DOHH2 (cell line): ENCODE measurements around the gene EDC3.
A peak's percentile ranks its signal among the peaks of the same experiment; 100 is the strongest.

Experiments used
- H3F3A ChIP-seq: fragments of 200-600 bp; sonication (generic), shearing (Covaris generic); 2 replicates; pipeline ENCODE4 v1.6.0; 2016; ENCODE audit warnings: antibody characterized with exemption, mild to moderate bottlenecking; ENCODE audit not compliant: control insufficient read depth, insufficient read depth
- H3K27ac ChIP-seq: fragments of 200-600 bp; sonication (generic); 2 replicates; pipeline ENCODE4 v1.5.1; 2014; ENCODE audit warnings: low read depth, mild to moderate bottlenecking, low read length, moderate library complexity
- H3K27me3 ChIP-seq: fragments of 200-600 bp; sonication (generic); 2 replicates; pipeline ENCODE4 v1.6.1; 2014; ENCODE audit warnings: mild to moderate bottlenecking, low read length, mixed read lengths; ENCODE audit not compliant: control insufficient read depth
- H3K36me3 ChIP-seq: fragments of 200-600 bp; sonication (generic); 2 replicates; pipeline ENCODE4 v1.6.1; 2014; ENCODE audit warnings: mild to moderate bottlenecking, low read length, moderate library complexity, mixed read lengths; ENCODE audit not compliant: control insufficient read depth
- H3K4me1 ChIP-seq: fragments of 200-600 bp; sonication (generic); 2 replicates; pipeline ENCODE4 v1.6.1; 2014; ENCODE audit warnings: mild to moderate bottlenecking, low read length, mixed read lengths; ENCODE audit not compliant: control insufficient read depth
- H3K4me2 ChIP-seq: fragments of 200-600 bp; sonication (generic); 2 replicates; pipeline ENCODE4 v1.6.0; 2014; ENCODE audit warnings: mild to moderate bottlenecking, low read length, moderate library complexity
- H3K4me3 ChIP-seq: fragments of 200-600 bp; sonication (generic); 2 replicates; pipeline ENCODE4 v1.5.1; 2014; ENCODE audit warnings: mild to moderate bottlenecking, low read length, mixed read lengths
- H3K79me2 ChIP-seq: fragments of 200-600 bp; sonication (generic); 2 replicates; pipeline ENCODE4 v1.6.1; 2014; ENCODE audit warnings: mild to moderate bottlenecking, low read length, mixed read lengths; ENCODE audit not compliant: control insufficient read depth
- H3K9me2 ChIP-seq: fragments of 200-600 bp; sonication (generic); replicated peaks from 2 replicates; pipeline ENCODE4 v1.6.1; 2014; ENCODE audit warnings: mild to moderate bottlenecking, low read length, mixed read lengths; ENCODE audit not compliant: control insufficient read depth
- H3K9me3 ChIP-seq: fragments of 200-600 bp; sonication (generic); 2 replicates; pipeline ENCODE4 v1.6.1; 2014; ENCODE audit warnings: antibody characterized with exemption, low read length, mixed read lengths; ENCODE audit not compliant: control insufficient read depth, insufficient read depth
- H4K20me1 ChIP-seq: fragments of 200-600 bp; sonication (generic); 2 replicates; pipeline ENCODE4 v1.6.0; 2014; ENCODE audit warnings: low read depth, mild to moderate bottlenecking, antibody characterized with exemption, low read length, moderate library complexity; ENCODE audit not compliant: control insufficient read depth, insufficient read depth
- EZH2phosphoT487 ChIP-seq: fragments of 200-600 bp; sonication (generic); IDR thresholded peaks from 2 replicates; pipeline ENCODE4 v1.6.1; 2017; ENCODE audit warnings: borderline replicate concordance, mild to moderate bottlenecking, antibody characterized with exemption, low read length, moderate library complexity, mixed read lengths
- TF ChIP-seq, protein P1 (sequence below): fragments of 200-600 bp; sonication (generic); IDR thresholded peaks from one replicate; pipeline ENCODE4 v1.5.1; 2014; ENCODE audit warnings: antibody characterized with exemption, mild to moderate bottlenecking, low read depth, low read length; ENCODE audit not compliant: poor library complexity, severe bottlenecking

The EDC3 gene

DNA sequence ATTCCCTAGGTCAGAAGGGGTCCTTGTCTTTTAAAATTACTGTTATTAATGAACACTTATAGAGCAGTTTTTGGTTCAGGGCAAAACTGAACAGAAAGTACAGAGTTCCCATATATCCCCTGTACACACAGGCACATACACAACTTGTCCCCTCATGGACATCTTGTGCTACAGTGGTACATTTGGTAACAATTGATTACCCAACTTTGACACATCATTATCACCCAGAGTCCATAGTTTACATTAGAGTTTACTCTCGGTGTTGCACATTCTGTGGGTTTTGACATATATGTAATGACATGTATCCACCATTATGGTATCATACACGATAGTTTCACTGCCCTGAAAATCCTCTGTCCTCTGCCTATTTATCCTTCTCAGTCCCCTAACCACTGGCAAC is 984 bp upstream of the EDC3 start:
- Histone ChIP-seq H3K4me2 (peak overlapping the region; percentile 97), H3K4me3 (peak overlapping the region; percentile 76), H3K36me3 (no peaks in the 10 kb centered on the region), H3K27ac (peak overlapping the region; percentile 20), H3K9me3 (no peaks in the 10 kb centered on the region), H3K9me2 (no peaks in the 10 kb centered on the region), H3K27me3 (0 out of 2 replicates have a peak, but pooled peaks cover 3% of the 10 kb centered on the region), H4K20me1 (no peaks in the 10 kb centered on the region), H3K79me2 (peaks cover 46% of the 10 kb centered on the region), H3F3A (0 out of 2 replicates have a peak, but pooled peaks cover 3% of the 10 kb centered on the region), H3K4me1 (peaks cover 21% of the 10 kb centered on the region)
- no peak for TF ChIP-seq EZH2phosphoT487

DNA sequence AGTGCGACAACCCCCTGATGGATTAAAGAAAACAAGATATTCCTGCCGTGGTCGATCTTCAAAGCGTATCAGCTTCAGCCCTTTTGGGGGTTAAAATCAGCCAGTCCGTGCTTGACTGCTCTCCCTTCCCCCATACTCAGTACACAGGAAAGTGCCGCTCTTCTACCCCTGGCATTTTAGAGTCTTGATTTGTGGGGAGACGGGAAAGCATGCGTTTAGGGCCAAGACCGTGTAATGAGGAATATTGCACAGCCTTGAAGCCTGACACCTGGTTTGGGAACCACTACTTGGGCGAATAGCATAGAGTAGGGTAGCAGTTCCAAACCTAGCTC is 540 bp upstream of the EDC3 start:
- H3K79me2 ChIP-seq, result peaks cover 51% of the 10 kb centered on the region
- peak overlapping the region; percentile 20 for H3K27ac ChIP-seq
- H3K9me3 ChIP-seq, result no peaks in the 10 kb centered on the region
- H4K20me1 ChIP-seq, result no peaks in the 10 kb centered on the region
- H3K4me2 ChIP-seq, result peak overlapping the region; percentile 97
- peaks cover 21% of the 10 kb centered on the region for H3K4me1 ChIP-seq
- no peaks in the 10 kb centered on the region for H3K27me3 ChIP-seq
- H3K9me2 ChIP-seq, result no peaks in the 10 kb centered on the region
- H3F3A ChIP-seq, result 0 out of 2 replicates have a peak, but pooled peaks cover 3% of the 10 kb centered on the region
- no peaks in the 10 kb centered on the region for H3K36me3 ChIP-seq
- TF ChIP-seq, protein P1, sequence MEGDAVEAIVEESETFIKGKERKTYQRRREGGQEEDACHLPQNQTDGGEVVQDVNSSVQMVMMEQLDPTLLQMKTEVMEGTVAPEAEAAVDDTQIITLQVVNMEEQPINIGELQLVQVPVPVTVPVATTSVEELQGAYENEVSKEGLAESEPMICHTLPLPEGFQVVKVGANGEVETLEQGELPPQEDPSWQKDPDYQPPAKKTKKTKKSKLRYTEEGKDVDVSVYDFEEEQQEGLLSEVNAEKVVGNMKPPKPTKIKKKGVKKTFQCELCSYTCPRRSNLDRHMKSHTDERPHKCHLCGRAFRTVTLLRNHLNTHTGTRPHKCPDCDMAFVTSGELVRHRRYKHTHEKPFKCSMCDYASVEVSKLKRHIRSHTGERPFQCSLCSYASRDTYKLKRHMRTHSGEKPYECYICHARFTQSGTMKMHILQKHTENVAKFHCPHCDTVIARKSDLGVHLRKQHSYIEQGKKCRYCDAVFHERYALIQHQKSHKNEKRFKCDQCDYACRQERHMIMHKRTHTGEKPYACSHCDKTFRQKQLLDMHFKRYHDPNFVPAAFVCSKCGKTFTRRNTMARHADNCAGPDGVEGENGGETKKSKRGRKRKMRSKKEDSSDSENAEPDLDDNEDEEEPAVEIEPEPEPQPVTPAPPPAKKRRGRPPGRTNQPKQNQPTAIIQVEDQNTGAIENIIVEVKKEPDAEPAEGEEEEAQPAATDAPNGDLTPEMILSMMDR, result no peak
- TF ChIP-seq EZH2phosphoT487, result no peak
- H3K4me3 ChIP-seq, result peak overlapping the region; percentile 76

DNA sequence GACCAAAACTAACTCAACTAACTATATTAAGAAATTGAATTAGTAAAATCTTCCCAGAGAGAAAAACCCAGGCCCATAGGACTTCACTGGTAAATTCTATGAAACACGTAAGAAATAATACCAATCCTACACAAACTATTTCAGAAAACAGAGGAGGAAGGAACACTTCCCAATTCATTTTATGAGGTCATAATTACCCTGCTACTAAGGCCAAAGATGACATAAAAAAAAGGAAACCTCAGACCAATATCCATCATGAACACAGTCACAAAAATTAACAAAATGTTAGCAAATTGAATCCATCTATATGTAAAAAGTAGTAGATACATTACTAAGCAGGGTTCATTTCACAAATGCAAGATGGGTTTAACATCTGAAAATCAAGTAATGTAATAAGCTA is 3.5 kb downstream of the EDC3 start:
- peaks cover 86% of the 10 kb centered on the region for H3K79me2 ChIP-seq
- no peak overlapping the region for H3K27ac ChIP-seq
- no peaks in the 10 kb centered on the region for H3K27me3 ChIP-seq

DNA sequence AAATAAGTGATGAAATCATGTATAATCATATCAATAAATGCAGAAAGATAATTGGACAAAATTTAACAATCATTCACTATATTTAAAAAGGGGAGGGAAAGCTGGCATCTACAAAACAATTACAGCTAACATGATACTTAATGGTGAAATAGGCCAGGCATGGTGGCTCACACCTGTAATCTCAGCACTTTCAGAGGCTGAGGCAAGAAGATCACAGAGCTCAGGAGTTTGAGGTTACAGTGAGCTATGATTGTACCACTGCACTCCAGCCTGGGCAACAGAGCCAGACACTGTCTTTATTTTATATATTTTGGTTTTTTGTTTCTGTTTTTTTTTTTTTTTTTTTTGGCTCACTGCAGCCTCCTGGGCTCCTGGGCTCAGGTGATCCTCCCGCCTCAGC is 12.1 kb downstream of the EDC3 start:
- Histone ChIP-seq H3K4me2 (no peak overlapping the region), H3K9me2 (no peaks in the 10 kb centered on the region), H3K27ac (no peak overlapping the region), H3F3A (no peaks in the 10 kb centered on the region), H3K36me3 (peaks cover 16% of the 10 kb centered on the region), H3K4me1 (no peaks in the 10 kb centered on the region), H4K20me1 (no peaks in the 10 kb centered on the region), H3K27me3 (no peaks in the 10 kb centered on the region), H3K9me3 (no peaks in the 10 kb centered on the region), H3K79me2 (peaks cover 56% of the 10 kb centered on the region), H3K4me3 (no peak overlapping the region)
- TF ChIP-seq, protein P1, result no peak
- TF ChIP-seq EZH2phosphoT487, result no peak

More for the DNA sequence above, 3.5 kb downstream of the EDC3 start:
- Histone ChIP-seq H3K4me1 (peaks cover 21% of the 10 kb centered on the region), H3F3A (0 out of 2 replicates have a peak, but pooled peaks cover 3% of the 10 kb centered on the region), H3K9me2 (no peaks in the 10 kb centered on the region), H4K20me1 (no peaks in the 10 kb centered on the region), H3K9me3 (no peaks in the 10 kb centered on the region), H3K4me2 (no peak overlapping the region), H3K4me3 (no peak overlapping the region), H3K36me3 (no peaks in the 10 kb centered on the region)
- no peak for TF ChIP-seq EZH2phosphoT487
- TF ChIP-seq, protein P1, result no peak
